Measurements from ENCODE around the gene NEB. TPM values are rescaled to one million over a fixed set of nuclear protein-coding genes. Genes with fewer than 3 reads are reported as not detected.

The NEB gene
- total RNA-seq, 1 donor = 0.27 TPM

GRCh38 chr2:151437630-151438029 lies 296.6 kb downstream of the NEB start:
- no peak overlapping the region for H3K4me3 ChIP-seq (ENCODE audit: low read depth, low read length)
- peak; percentile 64 for DNase-seq (ENCODE audit: low read depth)
- peak; percentile 49 for TF ChIP-seq CTCF (IDR thresholded peaks at IDR 0.05; ENCODE audit: insufficient read depth, low read length)

Other genes starting within 250 kb of the NEB start
- 45.6 and 161 TPM in 2 replicates for gene ARL5A, start 93.9 kb upstream of the NEB start, total RNA-seq (ENCODE audit: low replicate concordance)